ENCODE measurements around the gene KHNYN.
"Not testable (repeated sequence)": the region's sequence is repeated elsewhere in the genome, so short reads cannot be mapped to it uniquely, and the experiment has no call there.

Gene KHNYN

DNA sequence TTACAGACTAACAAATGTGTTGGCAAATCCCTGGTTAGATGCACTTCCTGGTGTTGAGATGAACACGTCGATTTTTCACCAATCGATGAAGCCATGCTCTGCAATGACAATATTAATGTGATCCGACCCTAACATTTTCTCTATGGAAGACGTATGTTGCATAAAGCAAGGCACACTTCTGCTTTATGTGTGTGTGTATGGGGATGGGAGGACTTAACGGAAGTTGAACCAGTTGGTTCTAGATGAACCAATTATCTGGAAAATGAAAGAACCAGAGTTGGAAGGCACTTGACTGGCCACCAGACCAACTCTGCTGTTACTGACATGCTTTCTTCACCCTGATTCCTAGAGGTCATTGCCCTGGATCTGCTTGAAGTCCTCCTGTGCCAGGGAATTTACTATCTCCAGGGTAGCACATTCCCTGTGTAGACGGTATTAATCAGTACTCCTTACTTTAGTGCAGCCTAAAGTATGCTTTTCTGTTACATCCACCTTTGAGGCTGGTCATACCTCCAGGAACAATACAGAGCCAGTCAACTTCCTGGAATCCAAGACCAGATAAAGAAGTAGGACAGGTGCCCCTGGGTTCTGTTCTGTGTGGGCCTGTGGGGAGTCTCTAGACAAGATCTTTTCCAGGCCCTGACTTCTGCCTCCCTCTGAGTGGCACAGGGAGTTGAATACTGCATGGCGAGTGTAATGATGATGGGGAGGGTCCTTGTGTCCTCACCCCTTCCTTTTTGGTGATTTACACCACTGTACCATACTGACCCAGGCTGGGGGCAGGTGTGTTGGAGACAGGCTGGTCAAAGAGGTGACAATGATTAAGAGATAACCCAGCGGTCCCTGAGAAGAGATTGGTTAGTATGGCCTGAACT, 8.7 kb downstream of the KHNYN start:
- no peak for DNase-seq (ENCODE audit: low read depth)

GRCh38 chr14:24439257-24439656, 9.5 kb downstream of the KHNYN start:
- no peak for DNase-seq (ENCODE audit: low read depth)

- DNase-seq (ENCODE audit: low read depth) = no peak
Observed at GRCh38 chr14:24439830-24440605, 10.3 kb downstream of the KHNYN start.

DNA sequence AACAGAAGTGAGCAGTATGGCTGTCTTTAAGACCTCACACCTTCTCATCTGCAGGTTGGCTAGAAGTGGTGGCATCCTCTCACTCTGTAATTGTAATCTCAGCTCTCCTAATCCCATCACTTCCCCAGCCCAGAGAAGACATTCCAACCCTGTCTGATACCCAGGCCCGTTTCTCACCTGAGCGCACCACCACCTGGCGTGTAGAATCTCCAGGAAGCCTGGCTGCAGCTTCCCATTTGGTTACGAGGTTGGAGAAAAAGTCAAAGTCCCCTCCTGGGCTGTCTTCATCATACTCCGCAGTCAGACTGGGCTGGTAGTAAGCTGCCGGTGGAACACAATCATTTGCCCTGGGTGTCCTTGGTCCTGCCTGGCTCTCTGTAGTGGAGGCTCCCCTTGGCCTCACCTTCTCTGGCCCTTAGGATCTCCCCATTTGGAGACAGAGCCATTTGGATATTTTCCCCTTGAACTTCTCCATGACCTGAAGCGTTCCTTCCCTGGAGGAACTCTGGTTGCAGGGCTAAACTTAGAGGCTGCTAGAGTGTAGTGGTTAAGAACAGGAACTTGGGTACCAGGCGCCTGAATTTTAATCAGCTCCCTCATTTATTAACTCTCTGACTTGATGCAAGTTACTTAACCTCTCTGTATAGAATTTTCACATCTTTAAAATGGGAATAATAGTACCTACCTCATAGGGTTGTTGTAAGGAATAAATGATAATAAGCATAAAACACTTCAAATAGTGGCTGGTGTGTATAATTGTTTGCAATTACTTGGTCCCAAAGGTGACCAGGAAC, 11.0 kb downstream of the KHNYN start:
- DNase-seq (ENCODE audit: low read depth) = no peak

GRCh38 chr14:24441485-24441884, 11.7 kb downstream of the KHNYN start:
- DNase-seq (ENCODE audit: low read depth) = no peak

DNA sequence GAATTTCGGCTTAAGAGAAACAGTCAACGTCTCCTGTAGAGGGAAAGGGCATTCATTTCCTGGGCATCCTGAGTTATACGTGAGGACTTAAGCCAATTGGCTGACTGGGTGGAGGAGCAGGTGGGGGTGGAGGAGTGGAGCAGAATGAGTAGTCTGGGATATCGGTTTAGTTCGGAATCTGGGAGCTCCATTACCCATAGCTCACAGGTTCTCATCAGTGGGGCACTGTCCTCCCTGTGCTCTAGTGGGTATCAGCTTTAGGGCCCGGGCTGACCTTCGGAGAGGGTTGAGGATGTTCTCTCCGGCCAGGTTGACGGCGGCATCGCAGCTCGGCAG, 12.1 kb downstream of the KHNYN start:
- DNase-seq (ENCODE audit: low read depth) = peak; percentile 38

DNA sequence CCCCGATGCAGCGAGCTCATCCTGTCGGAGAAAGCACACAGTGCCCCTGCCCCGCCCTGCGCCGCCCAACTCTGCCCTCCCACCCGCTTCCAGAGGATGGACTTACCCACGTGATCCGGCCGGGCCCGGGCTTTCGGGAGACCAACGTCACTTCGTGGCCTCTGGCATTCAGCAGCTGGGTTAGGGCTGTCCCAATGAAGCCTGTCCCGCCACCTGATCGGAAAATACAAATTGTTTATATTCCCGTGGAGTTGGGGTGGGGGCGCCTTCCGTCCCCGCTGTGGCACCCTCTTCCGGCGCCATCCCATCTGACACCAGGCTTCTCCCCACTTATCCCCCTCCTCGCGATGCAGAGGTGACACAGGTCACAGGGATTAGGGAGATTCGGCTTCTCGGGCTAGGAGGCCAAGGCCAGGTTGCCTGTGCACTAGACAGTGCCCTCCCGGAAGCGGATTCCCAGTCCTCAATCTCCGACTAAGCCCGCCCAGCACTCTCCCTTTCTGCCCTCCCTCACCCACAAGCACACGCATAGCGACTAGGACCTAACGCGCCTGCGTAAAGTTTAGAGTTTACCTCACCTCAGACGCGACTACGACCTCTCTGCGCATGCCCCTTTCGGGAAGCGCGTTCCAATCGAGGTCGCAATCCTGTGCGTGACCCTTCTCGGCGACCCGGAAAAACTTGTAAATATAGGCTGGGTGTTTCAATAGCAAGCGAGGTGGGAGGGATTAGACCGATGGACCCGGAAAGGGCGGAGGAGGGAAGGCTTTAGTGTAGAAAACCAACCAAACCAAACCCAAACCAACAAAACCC, 12.7 kb downstream of the KHNYN start, which contains the start of gene SDR39U1:
TSS of gene SDR39U1 (minus strand) at position 537 of the 813 bp plus-strand sequence. CDS start at position 530, 7 bp downstream.
- DNase-seq (ENCODE audit: low read depth) = peak; percentile 95

GRCh38 chr14:24443053-24443665, 13.4 kb downstream of the KHNYN start:
- DNase-seq (ENCODE audit: low read depth) = no peak

GRCh38 chr14:24450828-24451227, 21.1 kb downstream of the KHNYN start:
- not testable (repeated sequence) for DNase-seq (ENCODE audit: low read depth)

DNA sequence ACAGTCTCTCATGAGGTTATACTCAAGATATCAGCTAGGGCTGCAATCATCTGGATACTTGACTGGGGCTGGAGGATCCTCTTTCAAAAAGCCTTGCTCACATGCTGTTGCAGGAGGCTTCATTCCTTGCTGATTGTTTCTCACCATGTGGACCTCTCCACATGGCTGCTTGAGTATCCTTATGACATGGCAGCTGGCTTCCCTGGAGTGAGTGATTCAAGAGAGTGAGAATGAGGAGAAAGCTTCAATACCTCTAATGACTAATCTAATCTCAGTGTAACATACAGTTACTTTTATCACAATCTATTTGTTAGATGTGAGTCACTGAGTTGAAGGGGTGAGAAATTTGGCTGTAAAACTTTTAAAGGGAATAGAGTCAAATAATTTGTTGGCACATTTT, 27.2 kb downstream of the KHNYN start:
- no peak for DNase-seq (ENCODE audit: low read depth)

- no peak for DNase-seq (ENCODE audit: low read depth)
Observed at GRCh38 chr14:24458736-24459135, 29.0 kb downstream of the KHNYN start.

DNA sequence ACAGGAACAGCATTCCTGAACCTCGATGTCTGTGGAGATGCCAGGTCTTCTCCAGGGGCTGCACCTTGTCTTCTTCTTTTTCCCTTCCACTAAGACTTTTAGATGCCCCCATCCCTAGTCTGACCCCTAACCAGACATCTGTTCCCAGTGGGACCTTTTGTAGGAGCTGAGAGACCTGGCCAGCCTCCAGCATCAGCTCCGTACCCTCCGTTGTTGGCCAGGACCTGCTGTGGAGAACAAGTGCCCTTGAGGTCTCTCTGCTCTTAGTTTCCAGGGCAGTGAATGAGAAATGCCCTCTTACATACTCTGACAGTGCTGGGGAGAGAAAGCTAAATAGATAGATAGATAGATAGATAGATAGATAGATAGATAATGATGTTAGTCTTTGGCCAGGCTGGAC, 29.6 kb downstream of the KHNYN start:
- DNase-seq (ENCODE audit: low read depth) = no peak

DNA sequence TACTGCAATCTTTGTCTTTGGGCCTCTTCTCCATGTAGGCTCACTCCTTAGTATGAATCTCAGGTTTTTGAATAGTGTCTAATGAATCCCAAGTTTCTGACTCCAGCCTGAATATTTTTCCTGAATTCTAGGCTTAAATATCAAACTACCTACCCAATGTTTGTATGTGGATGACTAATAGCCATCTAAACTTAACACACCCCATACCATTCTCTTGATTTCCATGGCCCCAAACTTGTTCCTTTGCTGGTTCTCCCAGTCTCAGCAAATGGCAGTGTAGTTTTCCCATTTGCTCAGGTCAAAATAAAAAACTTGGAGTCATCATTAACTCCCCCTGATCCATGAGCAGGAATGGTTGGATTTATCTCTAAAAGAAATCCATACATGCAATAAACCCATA, 31.6 kb downstream of the KHNYN start:
- DNase-seq (ENCODE audit: low read depth) = no peak

DNA sequence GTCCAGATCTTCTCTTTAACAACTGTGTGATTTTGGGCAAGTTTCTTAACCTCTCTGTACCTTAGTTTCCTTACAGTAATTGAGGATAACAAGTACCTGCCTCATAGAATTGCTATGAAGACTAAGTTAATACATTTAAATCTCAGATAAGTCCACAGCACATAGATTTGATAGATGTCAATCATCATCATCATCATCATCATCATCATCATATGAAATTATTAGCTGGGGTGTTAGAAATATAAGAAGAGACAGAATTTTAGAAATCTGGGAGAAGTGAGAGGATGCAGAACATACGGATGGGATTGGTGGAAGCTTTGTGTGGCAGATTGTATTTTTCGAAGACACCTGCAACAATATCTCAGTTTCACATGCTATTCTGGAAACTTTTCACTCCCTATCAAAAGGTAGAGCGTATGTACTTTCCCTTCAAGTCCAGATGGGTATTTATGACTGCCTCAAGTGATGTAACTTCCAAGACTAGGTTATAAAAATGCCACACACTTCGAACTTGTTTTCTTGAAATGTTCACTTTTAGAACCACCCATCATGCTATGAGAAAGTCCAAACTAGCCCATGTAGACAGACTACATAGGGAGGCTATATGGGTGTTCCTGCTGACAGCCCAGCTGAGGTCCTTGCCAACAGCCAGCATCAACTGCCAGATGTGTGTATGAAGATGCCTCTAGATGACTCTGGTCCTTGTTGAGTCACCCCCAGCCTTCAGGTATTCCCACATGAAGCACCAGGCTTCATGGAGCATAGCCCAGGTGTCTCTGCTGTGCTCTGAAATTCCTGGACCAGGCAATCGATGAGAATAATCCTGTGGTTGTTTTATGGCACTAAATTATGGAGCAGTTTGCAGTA, 33.5 kb downstream of the KHNYN start:
- no peak for DNase-seq (ENCODE audit: low read depth)

GRCh38 chr14:24463884-24464785, 34.4 kb downstream of the KHNYN start:
- no peak for DNase-seq (ENCODE audit: low read depth)

DNA sequence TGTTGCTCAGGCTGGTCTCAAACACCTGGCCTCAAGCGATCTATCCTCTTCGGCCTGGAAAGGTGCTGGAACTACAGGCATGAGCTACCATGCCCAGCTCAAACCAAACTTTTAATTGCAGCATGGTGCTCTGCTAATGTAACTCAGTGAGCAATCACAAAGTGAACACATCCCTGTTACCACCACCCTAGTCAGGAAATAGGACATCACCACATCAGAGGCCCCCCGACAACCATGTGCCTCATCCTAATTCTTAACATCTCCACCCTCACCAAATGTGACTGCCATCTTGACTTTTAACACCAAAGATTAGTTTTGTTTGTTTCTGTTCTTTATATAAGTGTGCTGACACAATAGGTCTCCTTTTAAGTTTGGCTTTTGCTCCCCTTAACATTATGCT, 35.6 kb downstream of the KHNYN start:
- no peak for DNase-seq (ENCODE audit: low read depth)

GRCh38 chr14:24465805-24466204, 36.1 kb downstream of the KHNYN start:
- DNase-seq (ENCODE audit: low read depth) = no peak

DNA sequence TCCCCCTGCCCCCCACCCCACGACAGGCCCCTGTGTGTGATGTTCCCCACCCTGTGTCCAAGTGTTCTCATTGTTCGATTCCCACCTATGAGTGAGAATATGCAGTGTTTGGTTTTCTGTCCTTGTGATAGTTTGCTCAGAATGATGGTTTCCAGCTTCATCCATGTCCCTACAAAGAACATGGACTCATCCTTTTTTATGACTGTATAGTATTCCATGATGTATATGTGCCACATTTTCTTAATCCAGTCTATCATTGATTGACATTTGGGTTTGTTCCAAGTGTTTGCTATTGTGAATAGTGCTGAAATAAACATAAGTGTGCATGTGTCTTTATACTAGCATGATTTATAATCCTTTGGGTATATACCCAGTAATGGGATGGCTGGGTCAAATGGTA, 40.7 kb downstream of the KHNYN start:
- not testable (repeated sequence) for DNase-seq (ENCODE audit: low read depth)

- DNase-seq (ENCODE audit: low read depth) = no peak
Observed at GRCh38 chr14:24473211-24473610, 43.5 kb downstream of the KHNYN start.
